ES-I3 (cell line): ENCODE measurements around the gene PAGE2.
"Not testable (repeated sequence)": the region's sequence is repeated elsewhere in the genome, so short reads cannot be mapped to it uniquely, and the experiment has no call there.

ENCODE experiments used
- H3K36me3 ChIP-seq: 2 replicates; pipeline ENCODE4 v1.6.1; 2013; ENCODE audit warnings: mild to moderate bottlenecking, low read length, control low read depth, moderate library complexity; ENCODE audit not compliant: insufficient read depth
- H3K4me1 ChIP-seq: 2 replicates; pipeline ENCODE4 v1.6.1; 2013; ENCODE audit warnings: mild to moderate bottlenecking, control low read depth, low read length; ENCODE audit not compliant: insufficient read depth
- H3K9ac ChIP-seq: 2 replicates; pipeline ENCODE4 v1.6.1; 2013; ENCODE audit warnings: low read depth, mild to moderate bottlenecking, low read length, moderate library complexity
- H3K9me3 ChIP-seq: 2 replicates; pipeline ENCODE4 v1.6.1; 2013; ENCODE audit warnings: mild to moderate bottlenecking, low read length, moderate library complexity; ENCODE audit not compliant: control insufficient read depth, insufficient read depth

PAGE2 gene

GRCh38 chrX:55109306-55109705 lies 20.5 kb downstream of the PAGE2 start:
- H3K9ac ChIP-seq = no peak overlapping the region
- H3K4me1 ChIP-seq = 0 out of 2 replicates have a peak, but pooled peaks cover 4% of the 10 kb centered on the region
- H3K9me3 ChIP-seq = no peaks in the 10 kb centered on the region
- H3K36me3 ChIP-seq = no peaks in the 10 kb centered on the region

GRCh38 chrX:55111578-55112254 lies 22.9 kb downstream of the PAGE2 start:
- no peak overlapping the region for H3K9ac ChIP-seq
- H3K9me3 ChIP-seq = no peaks in the 10 kb centered on the region
- H3K36me3 ChIP-seq = no peaks in the 10 kb centered on the region
- H3K4me1 ChIP-seq = 0 out of 2 replicates have a peak, but pooled peaks cover 4% of the 10 kb centered on the region

- H3K9me3 ChIP-seq, H3K4me1 ChIP-seq, H3K9ac ChIP-seq, H3K36me3 ChIP-seq: not testable (repeated sequence)
These were observed 27.8 kb downstream of the PAGE2 start for GRCh38 chrX:55116589-55116988.

- Histone ChIP-seq H3K36me3 (no peaks in the 10 kb centered on the region), H3K4me1 (no peaks in the 10 kb centered on the region), H3K9ac (no peak overlapping the region), H3K9me3 (no peaks in the 10 kb centered on the region)
These were observed 29.8 kb downstream of the PAGE2 start for GRCh38 chrX:55118574-55118973.

- Histone ChIP-seq H3K9me3 (no peaks in the 10 kb centered on the region), H3K4me1 (no peaks in the 10 kb centered on the region)
These were observed 30.5 kb downstream of the PAGE2 start for GRCh38 chrX:55119271-55119670.

GRCh38 chrX:55119712-55120111 lies 30.9 kb downstream of the PAGE2 start:
- Histone ChIP-seq H3K36me3 (no peaks in the 10 kb centered on the region), H3K9me3 (no peaks in the 10 kb centered on the region), H3K4me1 (no peaks in the 10 kb centered on the region), H3K9ac (no peak overlapping the region)

More at GRCh38 chrX:55119271-55119670, 30.5 kb downstream of the PAGE2 start:
- no peaks in the 10 kb centered on the region for H3K36me3 ChIP-seq
- no peak overlapping the region for H3K9ac ChIP-seq

- H3K9me3 ChIP-seq = no peaks in the 10 kb centered on the region
- H3K36me3 ChIP-seq = no peaks in the 10 kb centered on the region
- H3K4me1 ChIP-seq = no peaks in the 10 kb centered on the region
- H3K9ac ChIP-seq = no peak overlapping the region
These were observed 32.0 kb downstream of the PAGE2 start for GRCh38 chrX:55120761-55121358.

- no peaks in the 10 kb centered on the region for H3K4me1 ChIP-seq
- no peaks in the 10 kb centered on the region; the same call in 1 of the 2 replicates for H3K9me3 ChIP-seq
- no peaks in the 10 kb centered on the region for H3K36me3 ChIP-seq
- H3K9ac ChIP-seq = no peak overlapping the region
These were observed 35.1 kb downstream of the PAGE2 start for GRCh38 chrX:55123900-55124299.

- Histone ChIP-seq H3K4me1 (no peaks in the 10 kb centered on the region), H3K9ac (no peak overlapping the region), H3K9me3 (no peaks in the 10 kb centered on the region; the same call in 1 of the 2 replicates), H3K36me3 (no peaks in the 10 kb centered on the region)
These were observed 38.9 kb downstream of the PAGE2 start for GRCh38 chrX:55127692-55128091.

GRCh38 chrX:55129361-55129760 lies 40.5 kb downstream of the PAGE2 start:
- no peaks in the 10 kb centered on the region; the same call in 1 of the 2 replicates for H3K9me3 ChIP-seq
- no peak overlapping the region for H3K9ac ChIP-seq
- H3K4me1 ChIP-seq = no peaks in the 10 kb centered on the region
- H3K36me3 ChIP-seq = no peaks in the 10 kb centered on the region

- Histone ChIP-seq H3K4me1 (no peaks in the 10 kb centered on the region), H3K9ac (no peak overlapping the region), H3K36me3 (no peaks in the 10 kb centered on the region), H3K9me3 (no peaks in the 10 kb centered on the region; the same call in 1 of the 2 replicates)
These were observed 41.7 kb downstream of the PAGE2 start for GRCh38 chrX:55130481-55130880.

- H3K36me3 ChIP-seq = no peaks in the 10 kb centered on the region
- no peak overlapping the region for H3K9ac ChIP-seq
- no peaks in the 10 kb centered on the region for H3K9me3 ChIP-seq
- H3K4me1 ChIP-seq = no peaks in the 10 kb centered on the region
These were observed 43.6 kb downstream of the PAGE2 start for GRCh38 chrX:55132416-55132815.

- Histone ChIP-seq H3K9me3 (no peaks in the 10 kb centered on the region), H3K36me3 (no peaks in the 10 kb centered on the region), H3K9ac (no peak overlapping the region), H3K4me1 (no peaks in the 10 kb centered on the region)
These were observed 46.4 kb downstream of the PAGE2 start for GRCh38 chrX:55135171-55135570.

GRCh38 chrX:55140800-55141199 lies 52.0 kb downstream of the PAGE2 start:
- H3K9ac ChIP-seq, H3K4me1 ChIP-seq, H3K9me3 ChIP-seq, H3K36me3 ChIP-seq: not testable (repeated sequence)
